ENCODE measurements around the gene OR14I1. TPM values are rescaled to one million over a fixed set of nuclear protein-coding genes. Genes with fewer than 3 reads are reported as not detected.
"Not testable (repeated sequence)": the region's sequence is repeated elsewhere in the genome, so short reads cannot be mapped to it uniquely, and the experiment has no call there.

Gene OR14I1
- total RNA-seq, 4 donors from 2014 or later, result not detected

DNA sequence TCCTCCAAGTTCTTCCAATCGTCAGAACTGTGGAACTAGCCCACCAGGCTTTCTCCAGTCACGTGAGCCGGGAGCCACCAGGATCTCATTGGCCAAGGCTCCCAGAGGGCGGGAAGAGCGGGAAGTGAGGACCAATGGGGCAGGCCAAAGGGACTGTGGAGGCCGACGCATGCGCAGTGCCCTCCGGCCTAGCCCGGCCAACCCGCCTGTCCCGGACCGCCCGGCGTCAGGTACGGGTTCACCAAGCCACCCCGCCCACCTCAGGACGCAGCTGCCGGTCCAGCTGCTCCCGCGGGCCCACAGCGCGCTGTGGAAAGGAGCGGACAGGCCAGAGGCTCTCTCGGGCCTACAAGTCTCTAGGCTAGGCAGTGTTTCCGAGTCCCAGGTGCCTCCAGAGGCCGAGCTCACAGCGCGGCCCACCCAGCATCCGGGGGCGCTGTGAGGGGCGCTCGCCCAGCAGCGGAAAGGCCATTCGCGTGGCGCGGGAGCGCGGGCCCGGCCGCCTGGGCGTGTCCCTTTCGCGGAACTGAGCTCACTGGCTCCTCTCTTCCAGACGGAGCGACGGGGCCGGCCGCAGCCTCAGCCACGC, 10.9 kb downstream of the OR14I1 start:
- Histone ChIP-seq H3K9me3 (no peaks in the 10 kb centered on the region), H3K4me1 (no peaks in the 10 kb centered on the region), H3K27ac (no peak overlapping the region), H3K36me3 (no peaks in the 10 kb centered on the region), H3K4me3 (no peak overlapping the region), H3K27me3 (no peaks in the 10 kb centered on the region)
- no peak for TF ChIP-seq POLR2A (IDR thresholded peaks at IDR 0.05)
- TF ChIP-seq, protein P1, sequence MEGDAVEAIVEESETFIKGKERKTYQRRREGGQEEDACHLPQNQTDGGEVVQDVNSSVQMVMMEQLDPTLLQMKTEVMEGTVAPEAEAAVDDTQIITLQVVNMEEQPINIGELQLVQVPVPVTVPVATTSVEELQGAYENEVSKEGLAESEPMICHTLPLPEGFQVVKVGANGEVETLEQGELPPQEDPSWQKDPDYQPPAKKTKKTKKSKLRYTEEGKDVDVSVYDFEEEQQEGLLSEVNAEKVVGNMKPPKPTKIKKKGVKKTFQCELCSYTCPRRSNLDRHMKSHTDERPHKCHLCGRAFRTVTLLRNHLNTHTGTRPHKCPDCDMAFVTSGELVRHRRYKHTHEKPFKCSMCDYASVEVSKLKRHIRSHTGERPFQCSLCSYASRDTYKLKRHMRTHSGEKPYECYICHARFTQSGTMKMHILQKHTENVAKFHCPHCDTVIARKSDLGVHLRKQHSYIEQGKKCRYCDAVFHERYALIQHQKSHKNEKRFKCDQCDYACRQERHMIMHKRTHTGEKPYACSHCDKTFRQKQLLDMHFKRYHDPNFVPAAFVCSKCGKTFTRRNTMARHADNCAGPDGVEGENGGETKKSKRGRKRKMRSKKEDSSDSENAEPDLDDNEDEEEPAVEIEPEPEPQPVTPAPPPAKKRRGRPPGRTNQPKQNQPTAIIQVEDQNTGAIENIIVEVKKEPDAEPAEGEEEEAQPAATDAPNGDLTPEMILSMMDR (IDR thresholded peaks at IDR 0.05), result no peak
- intact Hi-C loops (cut with DNase I), result no loop called here
- 67 to 93% methylated on average over 1 to 7 of the region's 51 CpGs for WGBS, 2 donors
- no peak for DNase-seq

DNA sequence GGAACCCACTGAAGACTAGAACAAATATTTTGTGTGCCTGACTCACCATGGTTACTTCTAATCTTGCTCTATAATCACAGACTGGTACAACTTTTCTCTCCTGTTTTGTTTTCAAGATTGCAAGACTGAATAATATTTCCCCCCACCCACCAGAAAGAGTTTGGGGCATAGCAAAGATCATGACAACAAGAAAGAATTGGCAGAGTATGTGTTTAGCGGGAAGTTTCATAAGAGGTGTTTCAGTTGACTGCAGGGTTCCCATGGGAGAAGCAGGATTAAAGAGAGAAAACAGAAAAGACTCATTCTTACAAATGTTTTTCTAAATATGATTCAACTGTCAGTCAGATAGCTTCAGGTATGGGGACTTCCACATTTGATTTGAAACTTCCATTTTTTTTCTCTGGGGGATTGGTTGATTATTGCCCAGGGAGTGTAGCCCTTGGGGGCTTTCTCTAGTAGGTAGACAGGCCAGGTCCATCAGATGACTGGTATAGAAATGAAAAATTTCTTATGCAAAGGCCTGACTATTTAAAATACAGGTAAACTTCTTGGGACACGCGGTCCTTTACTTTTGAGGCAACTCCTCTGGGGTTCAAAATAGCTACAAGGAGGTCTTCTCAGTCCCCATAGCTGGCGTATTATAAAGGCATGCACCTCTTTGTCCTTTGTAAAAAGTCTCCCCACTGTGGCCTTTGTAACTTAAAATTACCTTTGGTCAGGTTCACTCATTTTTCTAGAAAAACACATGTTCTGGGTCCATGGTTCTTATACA, 13.9 kb downstream of the OR14I1 start:
- Histone ChIP-seq H3K4me3 (no peak overlapping the region), H3K36me3 (no peaks in the 10 kb centered on the region), H3K27ac (no peak overlapping the region), H3K4me1 (no peaks in the 10 kb centered on the region), H3K27me3 (no peaks in the 10 kb centered on the region), H3K9me3 (no peaks in the 10 kb centered on the region)
- WGBS, 2 donors, result 81 to 90% methylated on average over 4 of the region's 4 CpGs
- TF ChIP-seq POLR2A (IDR thresholded peaks at IDR 0.05), result no peak
- TF ChIP-seq, protein P1 (IDR thresholded peaks at IDR 0.05), result no peak
- no peak for DNase-seq
- intact Hi-C loops (cut with DNase I), result no loop called here

DNA sequence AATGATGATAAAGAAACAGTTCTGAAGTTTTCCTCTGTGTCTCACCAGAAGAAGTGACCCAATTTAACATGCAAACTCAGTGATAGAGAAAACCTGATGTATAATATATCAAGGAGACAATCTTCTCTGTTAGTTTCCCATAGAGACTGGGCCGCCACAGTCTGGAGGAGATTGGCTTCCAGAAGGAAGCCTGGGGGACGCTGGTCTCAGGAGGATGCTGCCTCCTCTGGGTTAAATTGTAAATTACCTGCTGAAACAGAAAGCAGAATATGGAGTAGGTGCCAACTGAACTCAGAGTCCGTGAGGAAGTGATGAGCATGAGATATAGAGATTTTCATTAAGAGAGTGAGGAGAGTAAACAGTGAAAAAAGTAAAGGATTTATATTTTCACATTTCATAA, 15.8 kb downstream of the OR14I1 start:
- no peak overlapping the region for H3K4me3 ChIP-seq
- no peaks in the 10 kb centered on the region for H3K4me1 ChIP-seq
- H3K27me3 ChIP-seq, result no peaks in the 10 kb centered on the region
- TF ChIP-seq, protein P1 (IDR thresholded peaks at IDR 0.05), result no peak
- no peak for TF ChIP-seq POLR2A (IDR thresholded peaks at IDR 0.05)
- no peaks in the 10 kb centered on the region for H3K9me3 ChIP-seq
- H3K36me3 ChIP-seq, result no peaks in the 10 kb centered on the region
- H3K27ac ChIP-seq, result no peak overlapping the region
- DNase-seq, result no peak
- 33 to 34% methylated on average over 3 of the region's 3 CpGs for WGBS, 2 donors
- intact Hi-C loops (cut with DNase I), result no loop called here

DNA sequence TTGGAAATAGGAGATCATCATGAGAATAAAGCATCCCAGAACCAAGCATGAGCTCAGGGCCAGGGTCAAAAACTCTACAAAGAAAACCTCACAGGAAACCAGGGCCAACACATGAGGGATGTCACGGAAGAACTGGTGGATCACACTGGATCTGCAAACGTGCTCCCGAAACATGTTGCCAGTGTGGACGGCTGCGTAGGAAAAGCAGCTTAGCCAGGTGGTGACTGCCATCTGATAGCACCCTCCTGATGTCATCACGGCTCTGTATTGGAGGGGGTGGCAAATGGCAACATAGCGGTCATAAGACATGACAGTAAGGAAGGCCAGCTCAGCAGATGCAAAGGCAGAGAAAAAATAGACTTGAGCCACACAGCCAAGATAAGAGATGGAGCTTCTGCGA, 20.9 kb downstream of the OR14I1 start:
- no peak for DNase-seq
- Histone ChIP-seq H3K4me3 (no peak overlapping the region), H3K27me3 (no peaks in the 10 kb centered on the region), H3K9me3 (no peaks in the 10 kb centered on the region), H3K36me3 (no peaks in the 10 kb centered on the region), H3K4me1 (no peaks in the 10 kb centered on the region), H3K27ac (no peak overlapping the region)
- intact Hi-C loops (cut with DNase I), result no loop called here
- TF ChIP-seq, protein P1 (IDR thresholded peaks at IDR 0.05), result no peak
- TF ChIP-seq POLR2A (IDR thresholded peaks at IDR 0.05), result no peak
- WGBS, 2 donors, result 76 to 78% methylated on average over 8 of the region's 8 CpGs

DNA sequence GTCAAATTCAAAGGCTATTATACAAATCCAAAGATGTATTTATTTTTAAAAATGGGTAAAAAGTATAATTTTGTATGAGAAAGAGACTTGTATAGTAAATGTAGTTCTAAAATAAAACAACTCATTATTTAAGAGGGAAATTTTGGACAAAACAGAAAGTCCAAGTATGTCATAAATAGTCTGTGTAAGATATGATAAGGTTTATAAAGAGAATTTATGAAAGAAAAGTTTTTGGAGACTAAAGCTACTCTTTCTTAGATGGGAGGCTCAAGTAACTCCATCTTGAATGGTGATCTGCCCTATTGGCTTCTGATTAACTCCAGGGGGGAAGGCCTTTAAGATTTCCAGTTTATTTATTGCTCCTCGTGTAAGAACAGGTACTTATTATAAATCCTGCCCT, 32.6 kb downstream of the OR14I1 start:
- WGBS, 2 donors, result 40 to 41% methylated on average over 1 of the region's 1 CpG
- Histone ChIP-seq H3K27ac (no peak overlapping the region), H3K9me3 (peaks cover 0 to 6% (median 5%) of the 10 kb centered on the region in 3 donors), H3K4me1 (no peaks in the 10 kb centered on the region), H3K4me3 (no peak overlapping the region), H3K27me3 (no peaks in the 10 kb centered on the region), H3K36me3 (no peaks in the 10 kb centered on the region)
- TF ChIP-seq POLR2A (IDR thresholded peaks at IDR 0.05), result no peak
- TF ChIP-seq, protein P1 (IDR thresholded peaks at IDR 0.05), result no peak
- DNase-seq, result no peak
- intact Hi-C loops (cut with DNase I), result no loop called here

DNA sequence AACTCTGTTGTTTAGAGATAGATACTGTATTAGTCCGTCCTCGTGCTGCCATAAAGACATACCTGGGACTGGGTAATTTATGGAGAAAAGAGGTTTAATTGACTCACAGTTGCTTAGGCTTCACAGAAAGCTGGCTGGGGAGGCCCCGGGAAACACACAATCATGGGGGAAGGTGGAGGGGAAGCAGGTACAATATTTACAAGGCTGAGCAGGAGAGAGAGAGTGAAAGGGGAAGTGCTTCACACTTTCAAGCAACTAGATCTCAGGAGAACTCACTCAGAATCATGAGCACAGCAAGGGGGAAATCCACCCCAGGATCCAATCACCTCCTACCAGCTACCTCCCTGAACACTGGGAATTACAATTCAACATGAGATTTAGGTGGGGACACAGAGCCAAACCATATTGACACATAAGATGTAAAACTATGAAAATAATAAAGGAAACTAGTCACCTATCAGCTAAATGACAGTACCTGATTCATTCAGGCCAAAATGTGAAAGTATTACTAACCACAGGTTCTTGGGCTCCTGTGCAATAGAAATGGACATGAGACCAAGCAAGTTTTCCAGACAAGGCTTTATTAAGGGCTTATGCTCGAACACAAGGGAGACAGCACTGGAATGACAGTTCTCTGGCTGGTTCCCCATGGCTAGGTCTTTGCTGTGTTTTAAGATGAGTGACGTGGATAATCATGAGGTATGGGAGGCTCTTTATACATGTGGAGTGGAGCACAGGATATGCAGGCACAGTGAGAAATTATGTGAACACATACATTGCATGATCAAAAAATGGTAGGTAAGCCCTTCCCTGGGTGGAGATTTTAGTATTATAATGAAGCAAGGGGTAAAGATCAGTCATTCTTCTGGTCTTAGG, 38.9 kb downstream of the OR14I1 start:
- DNase-seq; H3K4me3 ChIP-seq; H3K4me1 ChIP-seq; H3K27ac ChIP-seq; intact Hi-C loops (cut with DNase I); H3K27me3 ChIP-seq; H3K36me3 ChIP-seq; H3K9me3 ChIP-seq: not testable (repeated sequence)
- WGBS, 2 donors, result 56 to 61% methylated on average over 5 of the region's 5 CpGs

DNA sequence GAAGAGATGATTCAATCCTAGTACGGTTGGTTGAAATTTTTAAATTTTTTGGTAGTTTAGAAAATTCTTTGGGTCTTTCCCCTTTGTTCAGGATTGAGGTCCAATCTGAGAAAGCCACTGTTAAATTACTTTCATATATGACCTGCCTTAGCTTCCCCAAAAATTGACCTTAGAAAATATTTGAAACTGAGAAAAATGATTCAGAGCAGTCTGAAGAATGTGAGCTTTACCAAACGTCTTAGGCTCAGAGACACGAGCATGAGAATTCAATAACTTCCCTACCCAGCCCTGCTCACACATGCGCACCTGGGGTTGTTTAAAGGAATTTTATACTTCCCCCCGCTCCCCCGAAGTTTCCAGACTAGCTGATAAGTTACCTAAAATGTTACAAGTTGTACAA, 45.8 kb downstream of the OR14I1 start:
- H3K27ac ChIP-seq; H3K4me3 ChIP-seq; DNase-seq; H3K9me3 ChIP-seq; H3K27me3 ChIP-seq; H3K4me1 ChIP-seq; intact Hi-C loops (cut with DNase I); H3K36me3 ChIP-seq: not testable (repeated sequence)
- 81 to 91% methylated on average over 1 to 3 of the region's 6 CpGs for WGBS, 2 donors
